Activated naive CD4-positive, alpha-beta T cell treated with anti-CD3 and anti-CD28 coated beads, Interleukin-2, amount 50 U/mL, for 24 hours (primary cell): ENCODE data around the gene APOL1.
A peak's percentile ranks its signal among the peaks of the same experiment; 100 is the strongest.
"Not testable (repeated sequence)": the region's sequence is repeated elsewhere in the genome, so short reads cannot be mapped to it uniquely, and the experiment has no call there.

Experiments used
- H3K27ac Mint-ChIP-seq: one replicate; pipeline ENCODE4 v1.8.0; 2021; ENCODE audit warnings: mild to moderate bottlenecking, mixed read lengths
- H3K27me3 Mint-ChIP-seq: one replicate; pipeline ENCODE4 v1.8.0; 2021; ENCODE audit warnings: mixed read lengths
- H3K36me3 Mint-ChIP-seq: one replicate; pipeline ENCODE4 v1.8.0; 2021; ENCODE audit warnings: mixed read lengths
- H3K4me1 Mint-ChIP-seq: one replicate; pipeline ENCODE4 v1.8.0; 2021; ENCODE audit warnings: mixed read lengths
- H3K4me3 Mint-ChIP-seq: one replicate; pipeline ENCODE4 v1.8.0; 2021; ENCODE audit warnings: mild to moderate bottlenecking, mixed read lengths
- H3K9me3 Mint-ChIP-seq: one replicate; pipeline ENCODE4 v1.8.0; 2021; ENCODE audit warnings: mixed read lengths

Gene APOL1

DNA sequence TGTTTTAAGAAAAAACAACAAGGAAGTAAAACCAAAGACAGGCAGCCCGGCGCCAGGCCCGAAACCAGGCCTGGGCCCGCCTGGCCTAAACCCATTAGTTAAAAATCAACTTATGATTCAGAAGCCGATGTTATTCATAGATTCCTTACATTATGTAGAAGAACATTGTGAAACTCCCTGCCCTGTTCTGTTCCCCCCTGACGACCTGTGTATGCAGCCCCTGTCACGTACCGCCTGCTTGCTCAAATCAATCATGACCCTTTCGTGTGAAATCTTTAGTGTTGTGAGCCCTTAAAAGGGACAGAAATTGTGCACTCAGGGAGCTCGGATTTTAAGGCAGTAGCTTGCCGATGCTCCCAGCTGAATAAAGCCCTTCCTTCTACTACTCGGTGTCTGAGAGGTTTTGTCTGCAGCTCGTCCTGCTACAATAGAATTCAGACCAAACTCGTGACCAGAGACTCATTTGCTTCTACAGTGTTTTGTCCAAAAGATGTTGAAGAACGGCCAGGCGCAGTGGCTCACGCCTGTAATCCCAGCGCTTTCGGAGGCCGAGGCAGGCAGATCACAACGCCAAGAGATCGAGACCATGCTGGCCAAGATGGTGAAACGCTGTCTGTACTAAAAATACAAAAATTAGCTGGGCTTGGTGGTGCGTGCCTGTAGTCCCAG, 2.5 kb upstream of the APOL1 start:
- not testable (repeated sequence) for H3K27me3 Mint-ChIP-seq, H3K4me3 Mint-ChIP-seq, H3K27ac Mint-ChIP-seq, H3K9me3 Mint-ChIP-seq, H3K36me3 Mint-ChIP-seq
- H3K4me1 Mint-ChIP-seq = peaks cover 29% of the 10 kb centered on the region

DNA sequence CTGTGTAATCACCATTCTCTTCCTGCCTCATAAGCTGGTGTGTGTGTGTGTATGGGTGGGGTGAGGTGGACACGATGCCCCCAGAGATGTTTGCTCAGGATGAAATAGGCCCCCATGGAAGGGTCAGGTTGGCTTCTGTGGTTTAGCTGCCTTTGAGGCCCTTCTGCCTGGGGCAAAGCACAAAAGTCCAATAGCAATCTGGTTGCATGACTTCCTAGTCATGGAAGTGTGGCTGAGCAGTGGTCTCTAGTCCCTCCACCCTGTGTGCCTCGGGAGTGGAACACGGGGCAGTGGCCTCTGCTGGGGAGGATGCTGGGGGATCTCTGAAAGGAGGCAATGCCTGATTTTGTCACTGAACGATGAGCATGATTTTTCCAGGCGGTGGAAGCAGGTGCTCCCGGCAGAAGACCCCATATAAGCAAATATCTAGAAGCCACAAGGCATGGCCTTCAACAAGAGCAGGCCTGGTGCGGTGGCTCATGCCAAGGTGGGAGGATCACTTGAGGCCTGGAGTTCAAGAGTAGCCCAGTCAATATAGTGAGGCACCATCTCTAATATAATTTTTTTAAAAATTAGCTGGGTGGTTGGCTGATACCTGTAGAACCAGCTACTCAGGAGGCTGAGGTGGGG, 839 bp upstream of the APOL1 start:
- Mint-ChIP-seq H3K4me1 (peaks cover 45% of the 10 kb centered on the region), H3K4me3 (peak overlapping the region; percentile 95), H3K27ac (peak overlapping the region; percentile 96)
- H3K36me3 Mint-ChIP-seq, H3K27me3 Mint-ChIP-seq, H3K9me3 Mint-ChIP-seq: not testable (repeated sequence)

- Mint-ChIP-seq H3K4me3 (peak overlapping the region; percentile 95), H3K9me3 (no peaks in the 10 kb centered on the region), H3K27me3 (no peaks in the 10 kb centered on the region), H3K36me3 (peaks cover 9% of the 10 kb centered on the region), H3K27ac (peak overlapping the region; percentile 96), H3K4me1 (peaks cover 57% of the 10 kb centered on the region)
Observed at GRCh38 chr22:36253523-36254490, 874 bp downstream of the APOL1 start.

- Mint-ChIP-seq H3K27ac (peak overlapping the region; percentile 82), H3K4me3 (peak overlapping the region; percentile 49), H3K4me1 (peaks cover 63% of the 10 kb centered on the region)
- not testable (repeated sequence) for H3K9me3 Mint-ChIP-seq, H3K27me3 Mint-ChIP-seq, H3K36me3 Mint-ChIP-seq
Observed at GRCh38 chr22:36255572-36255971, 2.6 kb downstream of the APOL1 start.

- no peak overlapping the region for H3K27ac Mint-ChIP-seq
- H3K36me3 Mint-ChIP-seq = peaks cover 9% of the 10 kb centered on the region
- no peaks in the 10 kb centered on the region for H3K27me3 Mint-ChIP-seq
- no peaks in the 10 kb centered on the region for H3K9me3 Mint-ChIP-seq
- peaks cover 63% of the 10 kb centered on the region for H3K4me1 Mint-ChIP-seq
- peak overlapping the region; percentile 49 for H3K4me3 Mint-ChIP-seq
Observed at GRCh38 chr22:36256478-36256877, 3.5 kb downstream of the APOL1 start.

GRCh38 chr22:36257308-36257707, 4.4 kb downstream of the APOL1 start:
- H3K36me3 Mint-ChIP-seq = peaks cover 9% of the 10 kb centered on the region
- no peak overlapping the region for H3K27ac Mint-ChIP-seq
- no peak overlapping the region for H3K4me3 Mint-ChIP-seq
- H3K4me1 Mint-ChIP-seq = peaks cover 63% of the 10 kb centered on the region
- no peaks in the 10 kb centered on the region for H3K9me3 Mint-ChIP-seq
- H3K27me3 Mint-ChIP-seq = no peaks in the 10 kb centered on the region

DNA sequence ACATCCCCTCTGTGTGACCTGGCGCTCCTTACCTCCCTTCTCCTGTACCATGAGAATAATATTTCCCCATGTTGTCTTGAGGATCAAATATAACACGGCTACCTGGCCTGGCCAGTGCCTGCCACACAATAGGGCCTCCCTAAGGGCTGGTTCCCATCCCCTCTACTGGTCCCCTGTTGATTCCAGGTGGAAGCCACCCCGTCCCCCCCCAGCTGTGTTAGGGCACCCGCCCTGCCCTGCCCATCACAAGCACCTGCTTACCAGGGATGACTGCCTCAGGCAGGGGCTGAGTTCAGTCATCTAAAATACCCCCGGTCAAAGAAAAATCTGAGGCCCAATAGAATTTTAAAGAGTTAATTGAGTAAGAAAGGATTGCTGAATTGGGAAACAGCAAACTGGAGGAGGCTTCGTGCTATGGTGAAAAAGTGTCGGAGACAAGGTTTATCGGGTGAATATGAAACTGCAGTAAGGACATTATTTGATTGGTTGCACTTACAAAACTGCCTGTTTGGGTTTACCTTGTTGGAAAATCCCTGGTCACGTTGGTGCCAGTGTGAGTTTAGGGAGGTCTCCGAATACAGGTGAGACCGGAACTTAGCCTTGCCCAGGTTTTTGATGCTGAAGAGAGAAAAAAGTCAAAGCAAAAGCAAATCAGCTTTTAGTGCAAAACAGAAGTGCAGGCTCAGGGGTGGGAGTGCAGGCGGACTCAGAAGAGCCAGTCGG, 5.2 kb downstream of the APOL1 start:
- peak overlapping the region; percentile 55 for H3K27ac Mint-ChIP-seq
- no peaks in the 10 kb centered on the region for H3K27me3 Mint-ChIP-seq
- H3K9me3 Mint-ChIP-seq = no peaks in the 10 kb centered on the region
- peaks cover 55% of the 10 kb centered on the region for H3K4me1 Mint-ChIP-seq
- H3K4me3 Mint-ChIP-seq = peak overlapping the region; percentile 53
- H3K36me3 Mint-ChIP-seq = peaks cover 10% of the 10 kb centered on the region

DNA sequence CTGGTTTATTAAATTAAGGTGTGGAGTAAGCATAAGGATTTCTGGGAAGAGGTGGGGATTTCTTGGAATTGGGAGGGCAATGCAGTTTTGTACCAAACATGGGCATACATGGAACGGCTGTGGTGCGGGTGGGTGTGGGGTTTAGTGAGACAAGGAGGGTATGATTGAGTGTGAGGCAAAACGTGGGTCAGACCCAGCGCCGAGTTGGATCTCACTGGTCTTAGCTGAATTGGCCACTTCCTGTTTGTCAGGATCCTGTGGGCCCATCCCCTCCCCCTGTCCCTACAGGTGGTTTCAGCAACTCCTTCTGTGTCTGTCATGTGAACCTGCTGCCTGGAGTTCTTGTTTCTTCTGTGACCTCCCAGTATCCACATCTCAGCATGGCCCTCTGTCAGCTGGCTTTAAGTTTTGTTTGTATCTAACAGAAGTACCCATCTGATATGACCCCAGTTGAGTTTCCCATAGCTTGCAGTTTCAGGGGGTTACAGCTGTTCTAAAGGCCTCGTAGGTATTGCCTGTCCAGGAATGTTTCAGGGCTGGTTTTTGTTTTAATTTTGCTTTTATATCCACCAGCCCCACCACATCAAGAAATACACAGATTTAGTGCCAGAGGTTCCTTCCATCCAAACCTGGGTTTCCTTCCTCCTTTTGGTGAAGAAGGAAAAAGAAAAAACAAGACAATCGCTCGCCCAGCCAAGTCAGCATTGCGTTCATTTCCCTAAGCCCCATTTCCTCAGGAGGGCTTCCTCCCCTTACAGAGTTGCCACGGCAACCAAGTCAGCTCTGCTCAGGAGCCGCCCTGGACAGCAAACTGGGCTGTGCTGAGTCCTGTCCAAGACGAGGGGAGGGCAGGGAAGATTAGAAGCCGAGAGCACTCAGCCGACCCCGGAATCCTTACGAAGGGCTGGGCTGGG, 6.0 kb downstream of the APOL1 start:
- Mint-ChIP-seq H3K27ac (peak overlapping the region; percentile 55), H3K36me3 (peaks cover 12% of the 10 kb centered on the region), H3K27me3 (no peaks in the 10 kb centered on the region), H3K4me1 (peaks cover 46% of the 10 kb centered on the region), H3K4me3 (peak overlapping the region; percentile 53), H3K9me3 (no peaks in the 10 kb centered on the region)

GRCh38 chr22:36259615-36260300, 6.8 kb downstream of the APOL1 start:
- Mint-ChIP-seq H3K27ac (peak overlapping the region; percentile 55), H3K4me3 (no peak overlapping the region), H3K9me3 (no peaks in the 10 kb centered on the region), H3K27me3 (no peaks in the 10 kb centered on the region), H3K4me1 (peaks cover 38% of the 10 kb centered on the region), H3K36me3 (peaks cover 10% of the 10 kb centered on the region)

DNA sequence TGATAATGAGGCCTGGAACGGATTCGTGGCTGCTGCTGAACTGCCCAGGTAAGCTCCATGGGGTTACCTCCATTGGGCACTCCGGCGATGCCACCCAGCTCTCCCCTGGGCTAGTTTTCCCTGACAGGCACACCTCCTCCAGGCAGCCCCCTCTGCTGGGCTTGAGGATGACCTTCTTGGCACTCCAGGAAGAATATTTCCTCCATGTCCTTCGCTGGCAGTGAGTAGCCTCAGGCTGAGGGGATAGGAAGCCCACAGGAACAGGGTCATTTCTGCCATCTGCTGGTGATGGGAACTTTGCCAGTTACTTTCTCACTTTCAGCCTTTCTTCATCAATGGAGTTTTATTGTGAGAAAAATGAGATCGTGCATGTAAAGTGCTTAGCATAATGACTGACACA, 8.7 kb downstream of the APOL1 start:
- H3K36me3 Mint-ChIP-seq = peaks cover 13% of the 10 kb centered on the region
- not testable (repeated sequence) for H3K27me3 Mint-ChIP-seq, H3K27ac Mint-ChIP-seq, H3K4me3 Mint-ChIP-seq, H3K9me3 Mint-ChIP-seq
- peaks cover 23% of the 10 kb centered on the region for H3K4me1 Mint-ChIP-seq

GRCh38 chr22:36262307-36262706, 9.4 kb downstream of the APOL1 start:
- Mint-ChIP-seq H3K27ac (peak overlapping the region; percentile 39), H3K36me3 (peaks cover 16% of the 10 kb centered on the region), H3K4me1 (peaks cover 18% of the 10 kb centered on the region)
- not testable (repeated sequence) for H3K9me3 Mint-ChIP-seq, H3K4me3 Mint-ChIP-seq, H3K27me3 Mint-ChIP-seq

GRCh38 chr22:36263216-36263673, 10.3 kb downstream of the APOL1 start:
- H3K4me3 Mint-ChIP-seq, H3K27ac Mint-ChIP-seq, H3K27me3 Mint-ChIP-seq, H3K9me3 Mint-ChIP-seq: not testable (repeated sequence)
- Mint-ChIP-seq H3K36me3 (peaks cover 14% of the 10 kb centered on the region), H3K4me1 (peaks cover 11% of the 10 kb centered on the region)

DNA sequence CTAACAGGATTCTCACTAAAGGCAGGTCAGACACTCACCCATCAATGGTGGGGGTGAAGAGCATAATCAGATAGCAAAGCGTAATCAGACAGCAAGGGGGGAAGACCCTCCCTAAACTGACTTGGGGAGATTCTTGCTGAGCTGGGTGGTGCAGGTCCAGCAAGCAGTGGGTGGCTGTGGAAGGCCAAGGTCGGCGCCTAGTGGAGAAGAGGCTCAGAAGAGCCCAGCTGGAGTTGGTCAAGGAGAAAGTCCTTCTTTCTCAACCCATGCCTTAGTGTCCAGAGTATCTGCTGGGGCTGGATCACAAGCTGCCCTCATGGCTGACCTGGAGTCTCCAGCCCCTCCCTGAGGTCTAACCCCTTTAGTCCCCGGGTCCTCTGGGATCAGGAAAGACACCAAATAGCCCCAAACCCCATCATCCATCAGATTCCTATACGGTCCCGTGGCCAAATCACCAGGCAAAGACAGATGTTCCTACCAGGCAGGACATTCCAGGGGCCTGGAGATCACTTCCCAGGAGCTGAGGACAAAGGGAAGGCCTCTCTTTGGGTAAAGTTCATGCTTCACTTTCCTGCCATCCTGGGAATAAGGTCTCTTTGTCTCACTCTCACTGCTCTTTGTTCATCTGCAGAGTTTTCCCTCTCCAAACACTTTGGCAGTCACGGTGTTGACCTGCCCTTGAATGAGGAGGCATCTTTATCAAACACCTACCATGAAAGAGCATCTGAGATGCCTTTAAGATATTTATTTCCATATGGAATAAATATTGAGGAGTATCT, 11.1 kb downstream of the APOL1 start:
- H3K27ac Mint-ChIP-seq, H3K4me1 Mint-ChIP-seq, H3K27me3 Mint-ChIP-seq, H3K9me3 Mint-ChIP-seq, H3K4me3 Mint-ChIP-seq: not testable (repeated sequence)
- H3K36me3 Mint-ChIP-seq = peaks cover 12% of the 10 kb centered on the region
